Stimulated activated naive CD4-positive, alpha-beta T cell (primary cell): ENCODE data around the gene RASGRP2.
"Not testable (repeated sequence)": the region's sequence is repeated elsewhere in the genome, so short reads cannot be mapped to it uniquely, and the experiment has no call there.

Experiments
- DNase-seq, 6 experiments: peaks; one replicate each; lab custom pipeline; 2025; lab: John Stamatoyannopoulos, UW

RASGRP2 gene

GRCh38 chr11:64720640-64721358, 23.1 kb downstream of the RASGRP2 start:
- no peak for DNase-seq

GRCh38 chr11:64720167-64720566, 23.8 kb downstream of the RASGRP2 start:
- no peak for DNase-seq

GRCh38 chr11:64719406-64719805, 24.5 kb downstream of the RASGRP2 start:
- no peak for DNase-seq

DNA sequence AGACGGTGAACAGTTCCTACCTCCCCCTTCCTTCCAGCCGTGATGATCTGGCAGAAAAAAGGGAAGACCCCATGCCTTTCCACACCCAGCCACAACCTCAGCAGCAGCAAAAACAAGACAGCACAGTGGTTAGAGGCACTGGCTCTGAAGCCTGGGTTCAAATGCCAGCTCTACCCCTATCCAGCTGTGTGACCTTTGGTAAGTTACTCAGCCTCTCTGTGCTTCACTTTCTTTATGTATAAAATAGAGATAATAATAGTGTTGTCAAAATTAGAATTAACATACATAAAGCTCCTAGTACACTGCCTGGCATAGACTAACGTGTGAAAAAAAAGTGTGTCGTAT, 25.2 kb downstream of the RASGRP2 start:
- no peak for DNase-seq

GRCh38 chr11:64718084-64718779, 25.7 kb downstream of the RASGRP2 start:
- DNase-seq: no peak

DNA sequence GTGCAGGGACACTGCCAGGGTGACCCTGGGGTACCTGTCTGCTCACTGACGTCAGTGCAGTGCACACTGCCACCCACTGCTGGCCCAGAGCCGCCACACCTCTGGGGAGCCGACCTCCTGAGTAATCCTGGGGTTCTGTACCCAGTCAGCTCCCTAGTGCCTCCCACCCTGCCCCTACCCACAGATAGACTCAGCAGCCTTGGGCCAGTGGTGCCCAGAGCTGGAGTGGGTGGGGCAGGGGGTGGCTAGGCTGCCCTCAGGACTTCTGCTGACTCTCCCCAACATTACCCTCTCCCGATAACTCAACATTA, 26.7 kb downstream of the RASGRP2 start:
- no peak for DNase-seq

DNA sequence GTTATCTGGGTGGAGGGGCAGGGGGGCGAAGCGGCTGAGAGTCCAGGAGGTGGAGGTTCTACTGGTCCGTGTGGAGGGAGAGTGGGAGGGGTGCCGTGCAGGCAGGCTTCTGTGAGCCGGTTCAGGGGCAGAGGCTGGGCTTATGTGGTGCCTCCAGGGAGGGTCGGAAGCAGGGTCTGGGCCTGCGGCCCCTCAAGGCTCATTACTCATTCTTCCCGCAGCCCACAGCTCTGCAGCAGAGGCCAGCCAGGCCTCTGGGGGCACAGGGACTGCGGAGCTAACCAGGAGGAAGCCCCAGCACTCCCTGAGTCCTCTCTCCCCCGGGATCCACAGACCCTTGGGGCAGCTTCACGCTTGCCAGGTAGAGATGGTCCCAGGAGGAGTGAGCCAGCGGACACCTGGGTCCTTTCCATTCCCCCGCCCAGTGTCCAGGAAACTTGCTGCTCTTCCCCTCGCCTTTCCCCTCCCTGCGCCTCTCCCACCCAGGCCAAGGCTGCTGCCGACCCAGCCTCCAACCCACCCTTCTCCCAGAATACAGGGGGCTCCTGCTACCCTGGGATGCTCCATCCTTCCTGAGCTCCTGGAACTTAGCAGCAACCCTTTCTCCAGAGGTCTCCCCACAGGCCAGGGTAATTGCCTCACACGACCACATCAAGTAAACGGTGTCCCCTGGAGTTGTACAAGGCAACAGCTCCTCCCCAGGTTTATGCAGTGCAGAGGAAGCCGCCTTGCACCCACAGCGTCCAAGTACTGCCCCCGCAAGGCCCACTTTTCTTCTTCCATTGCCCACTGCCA, 27.3 kb downstream of the RASGRP2 start:
- no peak for DNase-seq

DNA sequence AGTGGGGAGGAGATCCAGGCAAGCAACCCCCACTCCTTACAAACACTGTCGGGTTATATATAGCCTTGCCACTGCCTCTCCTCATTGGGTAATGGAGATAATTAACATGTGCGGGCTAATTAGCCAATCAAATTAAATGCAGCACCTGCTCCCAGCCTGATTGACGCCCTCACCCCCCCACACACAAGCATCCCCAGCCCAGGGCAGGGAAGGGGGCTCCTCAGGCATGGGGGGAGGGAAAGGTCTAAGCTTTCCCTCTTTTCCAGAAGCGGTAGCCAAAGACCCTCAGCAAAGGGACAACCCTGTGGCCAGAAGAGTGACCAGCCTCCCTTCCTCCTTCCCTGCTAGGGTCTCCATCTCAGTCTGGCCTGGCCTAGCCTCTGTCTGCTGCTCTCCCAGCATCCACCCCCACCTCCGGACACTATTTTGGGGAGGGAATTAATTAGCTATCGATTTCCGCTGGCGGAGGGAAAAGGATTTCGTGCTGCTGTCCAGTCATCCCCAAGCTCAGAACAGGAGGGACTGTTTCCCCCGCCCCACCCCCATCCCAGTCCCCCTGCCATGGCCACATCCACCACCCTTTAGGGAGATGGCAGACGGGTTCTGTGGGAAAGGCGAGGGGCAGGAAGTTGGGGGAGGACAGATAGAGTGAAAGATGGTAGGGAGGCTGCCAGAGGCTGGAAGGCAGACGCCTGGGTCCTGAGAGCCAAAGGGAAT, 28.0 kb downstream of the RASGRP2 start:
- DNase-seq: no peak

DNA sequence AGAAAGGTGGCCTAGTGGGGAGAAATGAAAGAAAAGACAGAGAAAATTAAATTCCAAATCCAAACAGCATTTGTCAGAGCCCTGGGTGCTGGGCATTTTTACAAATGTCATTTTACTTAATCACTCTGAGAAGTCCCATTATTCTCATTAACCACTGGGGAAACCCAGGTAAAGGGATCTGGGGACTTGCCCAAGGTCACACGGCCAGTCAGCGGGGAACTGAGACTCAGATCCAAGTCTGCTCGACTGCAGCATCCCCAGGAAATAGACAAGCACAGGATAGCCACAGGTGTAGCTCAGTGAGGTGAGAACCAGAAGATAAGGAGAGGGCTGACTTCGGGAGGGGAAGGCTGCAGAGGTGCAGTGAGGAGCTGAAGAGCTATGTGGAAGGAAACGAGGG, 28.8 kb downstream of the RASGRP2 start:
- DNase-seq: no peak

GRCh38 chr11:64714666-64715065, 29.3 kb downstream of the RASGRP2 start:
- no peak for DNase-seq

DNA sequence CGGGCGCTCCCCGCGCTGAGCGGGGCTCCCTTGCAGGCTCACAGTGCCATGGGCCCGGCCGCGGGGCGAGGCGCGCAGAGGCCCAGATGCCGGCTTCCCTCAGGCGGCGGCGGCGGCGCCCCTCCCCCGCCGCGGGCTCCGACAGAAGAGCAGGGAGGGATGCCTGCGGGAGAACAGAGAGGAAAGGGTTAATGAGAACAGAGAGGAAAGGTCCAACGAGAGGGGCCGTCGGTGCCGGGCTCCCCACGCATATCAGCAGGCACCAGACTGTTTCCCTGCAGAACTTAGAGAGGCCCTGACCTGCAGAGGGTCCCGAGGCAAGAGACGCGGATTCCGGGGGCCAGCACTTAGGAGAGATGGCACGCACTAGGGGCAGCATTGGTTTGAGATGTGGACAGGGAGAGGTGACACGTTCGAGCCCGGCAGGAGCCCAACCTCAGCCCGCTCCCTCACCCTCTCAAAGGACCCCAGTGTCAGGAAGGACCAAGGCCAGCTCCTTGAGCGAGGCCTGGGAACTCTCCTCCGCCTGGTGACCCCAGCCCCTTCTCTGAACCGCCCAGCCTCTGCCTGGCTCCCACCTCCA, 30.1 kb downstream of the RASGRP2 start:
- no peak for DNase-seq

DNA sequence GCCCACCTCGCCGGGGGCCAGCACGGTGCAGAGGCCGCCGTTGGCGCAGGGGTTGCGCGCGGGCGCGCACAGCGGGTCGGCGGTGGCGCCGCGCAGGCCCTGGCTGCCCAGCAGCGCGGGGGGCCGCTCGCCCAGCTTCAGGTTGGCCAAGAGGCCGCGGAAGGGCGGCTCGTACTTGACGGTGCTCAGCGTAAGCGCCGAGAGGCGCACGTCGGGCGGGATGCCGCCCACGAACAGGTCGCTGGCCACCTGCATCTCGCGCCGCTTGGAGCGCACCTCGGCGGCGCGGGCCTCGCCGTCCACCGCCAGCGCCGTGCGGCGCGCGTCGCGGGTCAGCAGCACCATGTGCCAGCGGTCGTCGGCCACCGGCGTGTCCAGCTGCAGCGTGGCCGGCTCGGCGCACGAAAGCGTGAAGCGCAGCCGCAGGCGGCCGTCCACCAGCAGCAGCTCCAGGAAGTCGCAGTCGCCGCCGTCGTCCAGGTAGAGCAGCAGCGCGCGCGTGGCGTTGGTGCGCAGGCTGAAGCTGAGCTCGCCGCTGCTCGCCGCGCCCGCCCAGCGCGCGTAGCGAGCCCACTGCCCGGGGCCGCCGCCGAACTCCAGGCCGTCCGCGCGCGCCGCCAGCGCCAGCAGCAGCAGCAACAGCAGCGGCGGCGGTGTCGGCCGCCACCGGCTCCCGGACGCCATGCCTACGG, 30.8 kb downstream of the RASGRP2 start:
- no peak for DNase-seq

DNA sequence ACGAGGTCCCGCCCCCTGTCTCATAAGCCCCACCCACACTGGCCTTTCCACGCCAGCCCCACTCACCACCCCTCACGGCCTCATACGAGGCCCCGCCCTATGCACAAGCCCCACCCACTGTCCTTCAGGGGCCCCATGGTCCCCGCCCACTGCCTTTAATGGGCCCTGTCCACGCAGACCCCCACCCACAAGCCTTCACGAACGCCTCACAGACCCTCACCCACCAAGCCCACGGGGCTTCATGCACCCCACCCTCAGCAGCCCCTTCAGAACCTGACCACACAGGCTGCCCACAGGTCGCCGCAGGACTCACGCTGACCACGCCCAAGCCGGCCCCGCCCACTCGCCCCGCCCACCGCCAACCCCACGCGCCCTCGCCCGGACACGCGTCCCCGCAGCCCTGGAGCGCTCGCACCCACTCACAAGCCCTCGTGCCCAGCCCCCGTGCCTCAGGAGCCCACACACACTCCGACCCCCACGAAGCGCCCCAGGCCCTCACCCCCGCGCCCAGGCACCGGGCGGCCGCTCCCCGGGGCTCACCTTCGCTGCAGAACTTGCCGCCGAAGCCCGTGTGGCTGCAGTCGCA, 31.4 kb downstream of the RASGRP2 start:
- DNase-seq: no peak

- no peak for DNase-seq
Observed at GRCh38 chr11:64711956-64712362, 32.0 kb downstream of the RASGRP2 start.

- no peak for DNase-seq
Observed at GRCh38 chr11:64711138-64711955, 32.6 kb downstream of the RASGRP2 start.

- no peak for DNase-seq
Observed at GRCh38 chr11:64710418-64711137, 33.4 kb downstream of the RASGRP2 start.

GRCh38 chr11:64705501-64705900, 38.4 kb downstream of the RASGRP2 start:
- DNase-seq: no peak

- no peak for DNase-seq
Observed at GRCh38 chr11:64703048-64703447, 40.9 kb downstream of the RASGRP2 start.

DNA sequence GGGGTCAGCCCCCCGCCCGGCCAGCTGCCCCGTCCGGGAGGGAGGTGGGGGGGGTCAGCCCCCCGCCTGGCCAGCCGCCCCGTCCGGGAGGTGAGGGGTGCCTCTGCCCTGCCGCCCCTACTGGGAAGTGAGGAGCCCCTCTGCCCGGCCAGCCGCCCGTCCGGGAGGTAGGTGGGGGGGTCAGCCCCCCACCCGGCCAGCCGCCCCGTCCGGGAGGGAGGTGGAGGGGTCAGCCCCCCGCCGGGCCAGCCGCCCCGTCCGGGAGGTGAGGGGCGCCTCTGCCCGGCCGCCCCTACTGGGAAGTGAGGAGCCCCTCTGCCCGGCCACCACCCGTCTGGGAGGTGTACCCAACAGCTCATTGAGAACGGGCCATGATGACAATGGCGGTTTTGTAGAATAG, 42.0 kb downstream of the RASGRP2 start:
- not testable (repeated sequence) for DNase-seq

- DNase-seq: no peak
Observed at GRCh38 chr11:64698427-64698826, 45.5 kb downstream of the RASGRP2 start.
